ENCODE data around the gene RNF44.
"Not testable (repeated sequence)": the region's sequence is repeated elsewhere in the genome, so short reads cannot be mapped to it uniquely, and the experiment has no call there.

The RNF44 gene

DNA sequence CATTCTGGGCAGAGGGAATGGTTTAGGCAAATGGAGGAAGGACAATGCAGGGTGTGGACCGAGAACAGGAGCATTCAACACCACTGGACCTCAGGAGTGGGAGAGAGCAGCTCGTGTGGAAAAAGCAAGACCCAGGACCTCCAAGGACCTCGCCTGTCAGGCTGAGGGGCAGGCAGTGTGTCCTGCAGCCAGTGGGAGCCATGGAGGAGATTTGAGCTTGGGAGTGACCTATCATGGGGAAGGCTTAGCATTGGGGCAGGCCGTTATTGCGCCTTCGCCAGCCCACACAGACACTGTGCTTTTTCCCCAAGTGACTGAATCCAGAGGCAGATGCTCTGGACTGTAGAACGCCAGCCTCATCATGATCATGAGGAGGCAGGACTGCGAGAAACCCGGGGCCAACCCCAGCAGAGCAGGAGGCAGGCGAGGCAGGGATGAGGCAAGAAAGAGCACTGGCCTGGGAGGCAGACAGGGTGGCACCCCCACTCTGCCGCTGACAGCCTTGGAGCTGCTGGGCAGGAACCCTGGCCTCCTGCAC lies 15.2 kb upstream of the RNF44 start:
- TF ChIP-seq, protein P1, sequence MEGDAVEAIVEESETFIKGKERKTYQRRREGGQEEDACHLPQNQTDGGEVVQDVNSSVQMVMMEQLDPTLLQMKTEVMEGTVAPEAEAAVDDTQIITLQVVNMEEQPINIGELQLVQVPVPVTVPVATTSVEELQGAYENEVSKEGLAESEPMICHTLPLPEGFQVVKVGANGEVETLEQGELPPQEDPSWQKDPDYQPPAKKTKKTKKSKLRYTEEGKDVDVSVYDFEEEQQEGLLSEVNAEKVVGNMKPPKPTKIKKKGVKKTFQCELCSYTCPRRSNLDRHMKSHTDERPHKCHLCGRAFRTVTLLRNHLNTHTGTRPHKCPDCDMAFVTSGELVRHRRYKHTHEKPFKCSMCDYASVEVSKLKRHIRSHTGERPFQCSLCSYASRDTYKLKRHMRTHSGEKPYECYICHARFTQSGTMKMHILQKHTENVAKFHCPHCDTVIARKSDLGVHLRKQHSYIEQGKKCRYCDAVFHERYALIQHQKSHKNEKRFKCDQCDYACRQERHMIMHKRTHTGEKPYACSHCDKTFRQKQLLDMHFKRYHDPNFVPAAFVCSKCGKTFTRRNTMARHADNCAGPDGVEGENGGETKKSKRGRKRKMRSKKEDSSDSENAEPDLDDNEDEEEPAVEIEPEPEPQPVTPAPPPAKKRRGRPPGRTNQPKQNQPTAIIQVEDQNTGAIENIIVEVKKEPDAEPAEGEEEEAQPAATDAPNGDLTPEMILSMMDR (conservative IDR thresholded peaks at IDR 0.05): no peak
- no peak overlapping the region for H3K27ac ChIP-seq

DNA sequence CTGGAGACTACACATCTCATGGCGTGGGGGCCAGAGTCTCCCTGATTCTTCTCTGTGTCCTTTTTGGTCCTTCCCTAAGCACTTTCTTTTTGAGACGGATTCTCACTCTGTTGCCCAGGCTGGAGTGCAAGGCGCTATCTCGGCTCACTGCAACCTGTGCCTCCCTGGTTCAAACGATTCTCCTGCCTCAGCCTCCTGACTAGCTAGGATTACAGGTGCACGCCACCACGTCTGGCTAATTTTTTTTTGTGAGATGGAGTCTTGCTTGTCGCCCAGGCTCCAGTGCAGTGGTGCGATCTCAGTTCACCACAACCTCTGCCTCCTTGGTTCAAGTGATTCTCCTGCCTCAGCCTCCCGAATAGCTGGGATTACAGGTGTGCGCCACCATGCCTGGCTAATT lies 13.7 kb upstream of the RNF44 start:
- not testable (repeated sequence) for H3K27ac ChIP-seq

DNA sequence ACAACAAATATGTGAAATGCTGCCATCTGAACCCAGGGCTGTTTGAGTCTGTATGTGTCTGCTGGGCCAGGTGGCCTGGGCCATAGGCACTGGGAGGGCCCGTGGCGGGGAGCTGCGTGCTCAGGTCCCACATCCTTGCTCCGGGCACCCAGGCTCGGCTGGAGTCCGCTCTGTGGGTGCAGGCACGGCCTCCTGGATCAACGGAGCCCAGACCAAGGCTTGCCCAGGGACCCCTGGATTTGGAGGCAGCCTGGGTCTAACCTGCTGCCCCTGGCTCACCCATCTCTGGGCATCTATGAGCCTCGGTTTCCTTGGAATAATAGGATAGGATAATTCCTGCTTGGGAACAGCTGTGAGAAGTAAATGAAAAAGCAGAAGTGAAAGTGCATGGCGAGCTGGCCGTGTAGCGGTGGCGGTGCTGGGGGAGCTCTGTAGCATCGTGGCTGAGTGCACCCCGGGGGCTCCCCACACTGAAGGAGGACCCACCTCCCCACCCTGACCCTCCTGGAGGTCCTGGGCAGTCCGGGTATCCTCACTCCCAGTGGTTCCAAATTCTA lies 13.2 kb upstream of the RNF44 start:
- TF ChIP-seq, protein P1 (conservative IDR thresholded peaks at IDR 0.05): no peak
- H3K27ac ChIP-seq: no peak overlapping the region

DNA sequence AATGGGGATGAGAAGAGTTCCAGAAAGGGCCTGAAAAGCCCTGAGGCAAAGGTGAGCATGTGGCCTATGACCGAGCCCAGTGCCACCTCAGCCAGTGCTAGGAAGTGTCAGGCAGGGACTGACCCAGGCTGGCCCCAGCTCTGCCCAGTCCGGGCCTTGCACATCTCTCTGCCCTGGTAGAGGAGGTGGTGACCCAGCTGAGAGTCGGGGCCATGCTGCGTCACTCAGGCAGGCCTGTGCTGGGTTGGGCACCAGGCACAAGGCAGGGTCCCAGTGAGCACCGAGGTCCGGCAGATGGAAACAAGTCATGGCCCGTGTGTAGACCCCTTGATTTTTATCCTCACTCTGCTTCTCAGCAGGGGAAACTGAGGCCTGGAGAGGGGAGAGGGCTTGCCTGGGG lies 12.7 kb upstream of the RNF44 start:
- TF ChIP-seq, protein P1 (conservative IDR thresholded peaks at IDR 0.05): no peak
- H3K27ac ChIP-seq: no peak overlapping the region

DNA sequence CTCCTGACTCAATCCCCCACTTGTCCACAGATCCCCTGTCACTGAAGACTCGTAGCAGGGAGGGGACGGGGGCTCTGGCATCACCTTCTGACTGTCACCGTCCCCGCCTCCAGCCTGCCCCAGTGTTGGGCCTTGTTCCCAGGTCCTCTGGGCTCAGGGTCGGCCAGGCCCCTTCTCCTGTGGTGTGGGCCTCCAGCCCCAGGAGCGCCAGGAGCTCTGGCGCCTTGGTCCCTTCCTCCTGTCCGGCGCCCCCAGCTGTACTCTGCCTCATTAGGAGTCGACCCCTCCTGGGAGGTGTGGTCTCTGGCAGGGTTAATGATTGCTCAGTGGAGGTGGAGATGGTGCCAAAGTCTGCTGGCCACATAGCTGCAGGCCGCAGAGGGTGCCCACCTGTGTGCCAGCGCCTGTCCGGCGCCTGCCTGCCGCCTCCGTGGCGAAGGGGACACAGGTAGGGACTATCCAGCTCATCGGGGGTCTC lies 11.8 kb upstream of the RNF44 start, which contains the start of gene CDHR2:
CDHR2 (plus strand) TSS at position 376 of the 478 bp plus-strand sequence. CDS start 16,011 bp downstream, outside the sequence.
- TF ChIP-seq, protein P1 (conservative IDR thresholded peaks at IDR 0.05): no peak
- no peak within 1 kb of the TSS for H3K27ac ChIP-seq

DNA sequence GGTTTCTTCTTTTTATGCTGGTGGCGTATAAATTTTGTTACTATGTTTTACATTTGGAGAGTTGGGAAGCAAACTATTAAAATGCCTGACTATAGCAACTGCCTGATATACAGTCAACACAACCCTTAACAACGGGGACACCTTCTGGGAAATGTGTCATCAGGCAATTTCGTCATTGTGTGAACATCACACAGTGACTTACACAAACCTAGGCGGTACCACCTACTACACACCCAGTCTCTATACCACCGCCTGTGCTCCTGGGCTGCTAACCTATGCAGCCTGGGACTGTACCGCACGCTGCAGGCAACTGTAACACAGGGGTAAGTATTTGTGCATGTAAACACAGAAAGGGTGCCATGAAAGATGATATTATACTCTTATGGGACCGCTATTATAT lies 10.6 kb upstream of the RNF44 start:
- TF ChIP-seq, protein P1 (conservative IDR thresholded peaks at IDR 0.05): no peak
- no peak overlapping the region for H3K27ac ChIP-seq

DNA sequence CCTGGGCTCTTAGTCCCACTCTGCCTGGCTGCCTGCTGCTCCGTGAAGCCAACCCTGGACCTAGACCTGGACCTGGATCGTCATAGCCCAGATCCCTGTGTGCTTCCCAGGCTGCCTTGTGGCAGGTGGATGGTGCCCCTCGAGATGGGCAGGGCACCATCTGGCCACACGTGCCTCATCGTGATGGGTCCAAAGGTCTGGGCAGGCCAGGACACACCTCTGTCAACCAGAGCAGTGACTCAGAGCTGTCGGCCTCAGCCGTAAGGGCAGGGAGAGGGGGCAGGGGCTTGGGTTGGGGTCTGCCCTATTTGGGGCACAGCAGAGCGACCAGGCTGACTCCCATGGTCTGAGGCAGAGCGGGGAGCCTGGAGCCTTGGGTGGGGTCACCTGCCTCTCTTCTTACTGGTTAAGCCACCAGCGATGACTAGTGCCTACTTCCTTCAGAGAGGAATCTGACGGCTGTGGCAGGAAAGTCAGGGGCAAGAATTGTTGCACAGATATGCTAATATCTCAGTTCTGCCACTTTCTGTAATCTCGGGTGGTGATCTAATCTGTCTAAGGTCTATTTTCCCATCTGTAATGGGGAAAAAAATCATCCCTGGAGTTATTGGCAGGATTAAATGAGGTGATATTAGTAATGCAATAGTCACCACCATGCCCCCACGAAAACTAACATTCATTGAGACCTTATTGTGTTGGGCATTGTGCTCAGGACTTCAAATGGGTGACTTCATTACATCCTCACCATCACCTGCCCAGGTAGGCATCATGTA lies 8.7 kb upstream of the RNF44 start:
- H3K27ac ChIP-seq: peak overlapping the region; percentile 95; the same call in 1 of the 2 replicates
- TF ChIP-seq, protein P1 (conservative IDR thresholded peaks at IDR 0.05): no peak

DNA sequence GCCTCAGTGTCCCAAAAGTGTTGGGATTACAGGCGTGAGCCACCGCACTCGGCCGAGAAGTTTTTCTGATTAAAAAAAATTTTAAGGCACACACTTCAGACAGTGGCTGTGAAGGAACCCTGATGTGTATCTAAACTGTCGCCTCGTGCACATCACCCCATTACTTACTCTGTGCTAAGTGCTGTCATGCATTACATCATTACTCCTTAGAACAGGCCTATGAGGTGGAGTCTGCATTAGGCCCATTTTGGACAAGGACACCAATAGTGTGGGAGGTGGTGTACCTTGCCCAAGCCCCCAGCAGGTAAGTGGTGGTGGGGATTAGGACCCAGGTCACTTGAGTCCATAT lies 8.2 kb upstream of the RNF44 start:
- TF ChIP-seq, protein P1 (conservative IDR thresholded peaks at IDR 0.05): no peak
- H3K27ac ChIP-seq: peak overlapping the region; percentile 95; the same call in 1 of the 2 replicates
